G401.6 (cell line): Measurements from ENCODE around the gene SFTPD.

Experiments
- FAIRE-seq: peaks from 2 replicates; lab custom pipeline; 2012; peaks lifted over from hg19 to GRCh38; lab: Jason Lieb, UNC

SFTPD gene

GRCh38 chr10:79944428-79945395 lies 4.2 kb downstream of the SFTPD start:
- FAIRE-seq = no peak

- no peak for FAIRE-seq
These were observed 5.0 kb downstream of the SFTPD start for GRCh38 chr10:79943871-79944270.

GRCh38 chr10:79942261-79943185 lies 6.4 kb downstream of the SFTPD start:
- no peak for FAIRE-seq

- FAIRE-seq = no peak
These were observed 7.2 kb downstream of the SFTPD start for GRCh38 chr10:79941585-79942210.

GRCh38 chr10:79941146-79941545 lies 7.8 kb downstream of the SFTPD start:
- FAIRE-seq = no peak

- no peak for FAIRE-seq
These were observed 8.5 kb downstream of the SFTPD start for GRCh38 chr10:79940431-79940830.

- no peak for FAIRE-seq
These were observed 8.9 kb downstream of the SFTPD start for GRCh38 chr10:79939969-79940368.

- FAIRE-seq = no peak
These were observed 10.0 kb downstream of the SFTPD start for GRCh38 chr10:79938728-79939406.

GRCh38 chr10:79937701-79938151 lies 11.2 kb downstream of the SFTPD start:
- FAIRE-seq = no peak

- no peak for FAIRE-seq
These were observed 12.0 kb downstream of the SFTPD start for GRCh38 chr10:79936625-79937615.

GRCh38 chr10:79933961-79934360 lies 14.9 kb downstream of the SFTPD start:
- no peak for FAIRE-seq

- no peak for FAIRE-seq
These were observed 16.0 kb downstream of the SFTPD start for GRCh38 chr10:79932841-79933379.

GRCh38 chr10:79932307-79932706 lies 16.6 kb downstream of the SFTPD start:
- no peak for FAIRE-seq

GRCh38 chr10:79930751-79931150 lies 18.2 kb downstream of the SFTPD start:
- no peak for FAIRE-seq

GRCh38 chr10:79930267-79930666 lies 18.6 kb downstream of the SFTPD start:
- FAIRE-seq = no peak

GRCh38 chr10:79929409-79929904 lies 19.4 kb downstream of the SFTPD start:
- no peak for FAIRE-seq

- FAIRE-seq = no peak
These were observed 20.8 kb downstream of the SFTPD start for GRCh38 chr10:79928028-79928583.

- FAIRE-seq = no peak
These were observed 21.6 kb downstream of the SFTPD start for GRCh38 chr10:79927111-79927828.

- FAIRE-seq = no peak
These were observed 22.9 kb downstream of the SFTPD start for GRCh38 chr10:79926037-79926436.
